ENCODE measurements around the gene MEGF11. TPM values are rescaled to one million over a fixed set of nuclear protein-coding genes. Genes with fewer than 3 reads are reported as not detected.

Gene MEGF11
- total RNA-seq, 1 experiment from 2014 or later = 2.3 TPM

- TF ChIP-seq, protein P1, sequence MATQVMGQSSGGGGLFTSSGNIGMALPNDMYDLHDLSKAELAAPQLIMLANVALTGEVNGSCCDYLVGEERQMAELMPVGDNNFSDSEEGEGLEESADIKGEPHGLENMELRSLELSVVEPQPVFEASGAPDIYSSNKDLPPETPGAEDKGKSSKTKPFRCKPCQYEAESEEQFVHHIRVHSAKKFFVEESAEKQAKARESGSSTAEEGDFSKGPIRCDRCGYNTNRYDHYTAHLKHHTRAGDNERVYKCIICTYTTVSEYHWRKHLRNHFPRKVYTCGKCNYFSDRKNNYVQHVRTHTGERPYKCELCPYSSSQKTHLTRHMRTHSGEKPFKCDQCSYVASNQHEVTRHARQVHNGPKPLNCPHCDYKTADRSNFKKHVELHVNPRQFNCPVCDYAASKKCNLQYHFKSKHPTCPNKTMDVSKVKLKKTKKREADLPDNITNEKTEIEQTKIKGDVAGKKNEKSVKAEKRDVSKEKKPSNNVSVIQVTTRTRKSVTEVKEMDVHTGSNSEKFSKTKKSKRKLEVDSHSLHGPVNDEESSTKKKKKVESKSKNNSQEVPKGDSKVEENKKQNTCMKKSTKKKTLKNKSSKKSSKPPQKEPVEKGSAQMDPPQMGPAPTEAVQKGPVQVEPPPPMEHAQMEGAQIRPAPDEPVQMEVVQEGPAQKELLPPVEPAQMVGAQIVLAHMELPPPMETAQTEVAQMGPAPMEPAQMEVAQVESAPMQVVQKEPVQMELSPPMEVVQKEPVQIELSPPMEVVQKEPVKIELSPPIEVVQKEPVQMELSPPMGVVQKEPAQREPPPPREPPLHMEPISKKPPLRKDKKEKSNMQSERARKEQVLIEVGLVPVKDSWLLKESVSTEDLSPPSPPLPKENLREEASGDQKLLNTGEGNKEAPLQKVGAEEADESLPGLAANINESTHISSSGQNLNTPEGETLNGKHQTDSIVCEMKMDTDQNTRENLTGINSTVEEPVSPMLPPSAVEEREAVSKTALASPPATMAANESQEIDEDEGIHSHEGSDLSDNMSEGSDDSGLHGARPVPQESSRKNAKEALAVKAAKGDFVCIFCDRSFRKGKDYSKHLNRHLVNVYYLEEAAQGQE (IDR thresholded peaks at IDR 0.05; ENCODE audit: low read depth) = no peak
- TF ChIP-seq, protein P2, sequence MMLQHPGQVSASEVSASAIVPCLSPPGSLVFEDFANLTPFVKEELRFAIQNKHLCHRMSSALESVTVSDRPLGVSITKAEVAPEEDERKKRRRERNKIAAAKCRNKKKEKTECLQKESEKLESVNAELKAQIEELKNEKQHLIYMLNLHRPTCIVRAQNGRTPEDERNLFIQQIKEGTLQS (IDR thresholded peaks at IDR 0.05) = no peak
- TF ChIP-seq ZNF274 (IDR thresholded peaks at IDR 0.05; ENCODE audit: low read depth, low read length) = no peak
Measured at GRCh38 chr15:66132251-66132816, 121.2 kb downstream of the MEGF11 start (continued).

GRCh38 chr15:66131831-66132230, 121.7 kb downstream of the MEGF11 start:
- RAD21 ChIA-PET (ENCODE audit: low non-redundant PET in 1 of 2, low total read pairs in 2 of 2, uncharacterized antibody in 2 of 2, unreplicated experiment in 2 of 2) = no interaction called here

More at GRCh38 chr15:66131831-66132230, 121.7 kb downstream of the MEGF11 start:
- Histone ChIP-seq H3K4me2 (ENCODE audit: low read length) (no peak overlapping the region), H2AFZ (ENCODE audit: low read depth, low read length, poor library complexity, severe bottlenecking) (no peak overlapping the region), H3K9me3 (ENCODE audit: control insufficient read depth in 1 of 2, insufficient read depth in 1 of 2, low read depth in 1 of 2, low read length in 2 of 2) (no peaks in the 10 kb centered on the region), H3K27me3 (ENCODE audit: insufficient read depth, low read length) (0 out of 2 replicates have a peak, but pooled peaks cover 6% of the 10 kb centered on the region), H3K9me2 (ENCODE audit: insufficient read depth) (no peaks in the 10 kb centered on the region), H3K79me2 (ENCODE audit: insufficient read depth, low read length) (no peaks in the 10 kb centered on the region), H3K4me1 (ENCODE audit: control insufficient read depth in 1 of 2, insufficient read depth in 2 of 2, low read length in 2 of 2) (no peaks in the 10 kb centered on the region), H4K20me1 (ENCODE audit: insufficient read depth) (no peaks in the 10 kb centered on the region), H3K9ac (ENCODE audit: low read length) (no peak overlapping the region), H3K4me3 (replicated peaks in 1 of 2; ENCODE audit: low read depth in 1 of 2, low read length in 2 of 2) (no peak overlapping the region), H3K36me3 (ENCODE audit: control insufficient read depth in 1 of 2, insufficient read depth in 2 of 2, low read length in 2 of 2) (no peaks in the 10 kb centered on the region), H3K27ac (ENCODE audit: low read depth, low read length) (no peak overlapping the region)
- intact Hi-C loops (cut with micrococcal nuclease) = no loop called here
- no TSS peak for BruUV-seq (replicated peaks)
- no peak for TF ChIP-seq SIN3A (IDR thresholded peaks at IDR 0.05; ENCODE audit: low read depth)
- TF ChIP-seq ELF1 (IDR thresholded peaks at IDR 0.05; ENCODE audit: borderline replicate concordance, low read depth) = no peak
- TF ChIP-seq EZH2phosphoT487 (IDR thresholded peaks at IDR 0.05; ENCODE audit: borderline replicate concordance) = no peak
- no peak for TF ChIP-seq CBX3 (IDR thresholded peaks at IDR 0.05; ENCODE audit: low read depth)
- no peak for TF ChIP-seq ZBTB33 (IDR thresholded peaks at IDR 0.05; ENCODE audit: extremely low read depth, insufficient replicate concordance, low read length)
- ChIA-PET CTCF (no interaction called here), POLR2A (no interaction called here)
- ATAC-seq (no peak), DNase-seq (ENCODE audit: low read depth, low spot score) (no peak)
